RCC 7860 (cell line): ENCODE measurements around the gene ERGIC1.
"Not testable (repeated sequence)": the region's sequence is repeated elsewhere in the genome, so short reads cannot be mapped to it uniquely, and the experiment has no call there.

ENCODE experiments used
- DNase-seq: peaks from one replicate; pipeline ENCODE4 v3.0.0-alpha.2; 2015; ENCODE audit warnings: low spot score
- FAIRE-seq: peaks from 2 replicates; lab custom pipeline; 2012; peaks lifted over from hg19 to GRCh38; lab: Jason Lieb, UNC

ERGIC1 gene

DNA sequence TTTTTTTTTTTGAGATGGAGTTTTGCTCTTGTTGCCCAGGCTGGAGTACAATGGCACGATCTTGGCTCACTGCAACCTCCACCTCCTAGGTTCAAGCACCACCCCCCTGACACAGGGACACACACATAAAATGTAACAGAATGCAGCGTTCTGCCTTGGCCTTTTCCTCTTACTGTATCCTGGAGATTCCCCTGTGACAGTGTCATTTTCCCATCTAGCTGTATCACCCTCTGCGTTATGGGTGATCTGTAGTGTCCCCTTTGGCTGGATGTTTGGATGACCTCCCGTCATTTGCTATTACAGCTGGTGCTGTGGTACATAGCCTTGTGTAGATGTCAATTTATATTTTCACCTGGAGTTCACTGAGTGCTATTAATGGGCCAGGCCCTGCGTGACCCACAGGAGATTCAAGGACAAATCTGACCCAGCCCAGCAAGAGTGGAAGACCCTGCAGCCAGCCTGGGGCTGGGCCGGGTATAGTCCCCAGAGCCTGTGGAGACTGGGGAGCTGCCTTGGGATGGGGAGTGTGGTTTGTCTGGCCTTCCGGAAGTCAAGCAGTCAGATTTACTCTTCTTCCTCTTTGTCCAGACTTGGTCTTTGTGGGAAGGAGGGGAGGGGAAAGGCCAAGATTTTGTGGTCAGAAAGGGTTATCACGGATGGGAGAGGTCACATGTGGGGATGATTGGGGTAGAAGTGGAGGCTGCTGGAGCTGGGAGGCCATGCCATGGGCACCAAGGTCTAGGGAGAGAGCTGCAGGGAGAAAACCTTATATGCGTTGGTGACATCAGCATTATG is 43.6 kb downstream of the ERGIC1 start:
- peak; percentile 77 for FAIRE-seq
- peak; percentile 81 for DNase-seq

DNA sequence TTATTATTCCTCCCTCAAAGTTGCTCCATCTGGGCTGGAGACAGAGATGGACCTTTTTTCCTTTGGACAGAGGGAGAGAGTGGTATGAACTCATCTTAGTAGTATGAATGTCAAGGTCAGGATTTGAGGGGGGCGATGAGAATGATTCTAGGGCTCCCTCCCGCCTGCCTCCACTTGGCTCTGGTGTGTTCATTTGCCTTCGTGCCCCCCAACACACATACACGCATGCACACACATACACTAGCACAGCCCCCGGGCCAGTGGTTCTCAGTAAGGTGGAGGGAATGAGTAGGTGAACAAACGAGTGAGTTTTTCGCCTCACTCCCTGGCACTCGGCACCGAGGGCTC is 44.5 kb downstream of the ERGIC1 start:
- DNase-seq (no peak), FAIRE-seq (no peak)

DNA sequence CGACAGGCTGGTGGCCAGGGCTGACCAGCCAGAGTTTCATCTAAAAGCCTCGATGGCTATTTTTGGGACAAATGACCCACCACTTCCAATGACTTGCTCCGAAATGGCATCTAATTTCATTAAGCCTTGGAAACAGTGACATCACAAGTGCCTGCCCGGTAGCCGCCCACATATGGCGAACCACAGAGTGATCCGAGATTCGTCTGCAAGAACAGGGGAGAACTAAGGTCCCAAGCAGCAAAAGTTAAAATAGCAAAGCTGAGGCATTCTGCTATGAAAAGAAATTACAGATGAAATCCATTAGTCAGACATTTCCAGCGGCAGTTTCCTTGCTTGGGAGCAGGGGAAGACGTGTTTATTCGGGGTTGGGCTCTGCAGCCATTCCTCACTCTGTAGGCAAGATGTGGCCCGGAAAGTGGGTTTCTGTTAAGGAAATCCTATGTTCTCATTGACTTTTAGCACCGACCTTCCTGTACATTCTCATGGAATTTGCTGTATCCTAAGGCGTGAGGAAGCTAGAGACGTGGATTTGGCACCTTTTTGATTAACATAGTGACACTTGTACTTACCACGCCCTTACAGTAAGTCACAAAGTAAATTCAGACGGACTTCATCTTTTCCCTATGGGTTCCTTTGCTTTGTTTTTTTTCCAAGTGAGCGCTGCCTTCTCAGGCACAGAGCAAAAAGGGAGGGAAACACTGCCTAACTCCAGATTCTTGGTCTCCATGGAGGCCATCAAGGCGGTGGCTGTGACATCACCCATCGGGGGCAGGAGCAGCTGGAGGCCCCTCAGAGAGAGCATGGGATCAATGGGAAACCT is 45.1 kb downstream of the ERGIC1 start:
- no peak for FAIRE-seq

DNA sequence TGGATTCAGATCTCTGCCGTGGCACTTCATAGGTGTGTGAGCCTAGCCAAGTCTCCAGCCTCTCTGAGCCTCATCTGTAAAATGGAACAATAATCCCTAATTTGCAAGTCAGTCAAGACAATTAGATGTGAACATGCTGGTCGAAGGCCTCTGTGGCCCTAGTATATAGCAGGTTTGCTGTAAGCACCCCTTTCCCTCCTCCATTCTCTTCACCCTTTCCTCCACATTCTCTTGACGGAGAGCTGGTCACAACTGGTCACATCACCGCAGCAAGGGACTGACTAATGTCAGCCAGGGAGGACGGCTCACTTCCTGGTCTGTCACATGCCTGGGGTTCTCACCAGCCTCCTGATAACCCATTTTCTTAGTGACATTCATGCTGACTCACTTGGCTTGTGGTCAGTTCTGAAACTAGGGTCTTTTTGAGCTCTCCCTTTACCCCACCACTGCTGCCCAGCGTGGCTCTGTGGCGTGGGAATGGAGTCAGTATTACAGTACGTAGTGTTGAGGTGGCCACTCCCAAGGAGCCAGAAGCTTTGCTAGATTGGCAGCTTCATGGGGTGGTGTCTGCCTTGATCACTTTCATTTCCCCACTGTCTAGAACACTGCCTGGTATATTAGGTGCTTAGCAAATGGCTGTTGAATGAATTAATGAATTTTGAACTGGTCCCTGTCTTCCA is 47.8 kb downstream of the ERGIC1 start:
- DNase-seq = peak; percentile 99
- FAIRE-seq = peak; percentile 95

More for the DNA sequence above, 45.1 kb downstream of the ERGIC1 start:
- no peak for DNase-seq

DNA sequence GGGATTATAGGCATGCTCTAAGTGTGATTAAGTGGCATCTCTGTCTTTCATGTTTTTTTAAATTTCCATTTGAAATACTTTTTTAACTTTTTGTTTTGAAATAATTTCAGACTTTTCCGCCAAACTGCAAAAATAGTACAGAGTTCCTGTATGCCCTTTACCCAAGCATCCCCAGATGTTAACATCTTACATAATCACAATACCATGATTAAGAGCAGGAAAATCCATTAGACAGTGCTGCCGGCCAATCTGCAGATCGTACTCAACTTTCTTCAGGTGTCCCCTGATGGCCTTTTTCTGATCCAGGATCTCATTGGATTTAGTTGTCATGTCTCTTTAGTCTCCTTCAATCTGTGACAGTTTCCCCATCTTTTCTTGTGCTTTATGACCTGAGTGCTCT is 49.0 kb downstream of the ERGIC1 start:
- DNase-seq (no peak), FAIRE-seq (no peak)

DNA sequence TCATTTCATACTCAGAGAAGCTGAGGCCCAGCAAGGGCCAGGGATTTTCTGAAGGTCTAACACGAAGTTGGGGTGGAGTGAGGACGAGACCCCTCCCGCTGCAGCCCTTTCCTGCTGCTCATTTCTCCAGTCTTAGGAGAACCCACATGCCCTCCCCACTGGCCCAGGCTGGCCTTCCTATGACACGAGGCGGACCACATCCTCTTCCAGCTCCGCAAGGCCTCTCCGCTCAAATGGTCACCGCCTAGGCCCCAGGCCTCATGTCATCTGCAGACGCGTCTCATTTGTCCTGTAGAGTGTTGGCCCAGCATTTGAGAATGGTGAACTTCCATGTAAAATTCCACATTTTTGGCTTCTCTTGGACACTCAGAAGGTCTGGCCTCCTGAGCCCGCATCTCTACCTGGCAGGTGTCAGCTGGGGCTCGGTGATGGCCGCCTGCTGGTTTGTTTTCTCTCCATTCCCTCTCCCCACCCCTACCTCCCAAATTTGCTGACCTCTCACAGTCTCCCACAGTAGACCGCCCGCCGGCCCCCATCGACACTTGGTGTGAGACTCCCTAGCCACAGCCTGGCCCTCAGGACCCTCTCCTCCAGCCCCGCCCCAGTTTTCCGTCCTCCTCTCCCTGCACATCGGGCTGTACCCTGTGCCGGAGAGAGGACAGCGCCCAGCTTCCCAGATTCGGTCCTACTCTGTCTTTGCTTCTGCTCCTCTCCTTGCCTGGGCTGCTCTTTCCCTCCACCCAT is 51.7 kb downstream of the ERGIC1 start:
- no peak for DNase-seq
- FAIRE-seq = no peak

DNA sequence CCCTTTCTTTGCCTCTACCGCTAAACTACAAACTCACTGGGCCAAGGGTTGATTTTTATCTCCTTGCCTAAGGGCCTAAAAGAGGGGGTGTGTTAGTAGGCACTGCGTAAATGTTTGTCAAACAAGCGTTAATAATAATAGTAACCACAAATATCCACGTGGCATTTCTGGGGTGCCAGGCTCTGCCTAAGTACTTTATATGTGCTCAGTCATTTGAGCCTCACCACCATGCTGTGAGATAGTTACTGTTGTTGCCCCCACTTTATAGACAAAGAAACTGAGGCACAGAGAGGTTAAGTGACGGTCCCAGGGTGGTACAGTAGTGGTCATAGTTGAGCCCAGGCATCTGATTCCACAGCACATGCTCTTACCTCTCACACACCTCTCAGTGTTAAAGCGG is 52.4 kb downstream of the ERGIC1 start:
- no peak for DNase-seq
- no peak for FAIRE-seq

DNA sequence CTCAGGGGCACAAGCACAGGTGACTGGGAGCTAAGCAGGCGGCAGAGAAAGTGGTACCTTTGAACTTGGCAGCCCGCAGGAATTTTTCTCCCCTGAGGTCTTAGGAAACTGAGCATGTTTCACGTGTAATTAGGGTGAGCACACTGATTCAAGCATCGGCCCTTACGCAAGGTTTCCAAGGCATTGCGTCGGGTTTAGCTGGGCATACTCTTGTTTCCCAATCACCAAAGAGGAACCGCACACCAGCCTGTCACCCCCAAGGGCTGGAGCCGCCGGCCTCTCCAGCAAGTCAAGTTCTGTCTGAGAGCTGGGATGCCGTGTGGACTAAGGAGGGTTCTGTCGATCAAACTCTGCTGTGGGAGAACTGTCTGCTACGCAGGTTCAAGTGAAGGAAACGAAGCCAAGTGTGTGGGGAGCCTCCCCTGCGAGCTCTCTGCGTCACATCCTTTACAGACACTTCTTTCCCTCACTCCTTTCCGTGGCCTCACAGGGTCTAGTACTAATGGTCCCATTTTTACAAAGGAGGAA is 53.0 kb downstream of the ERGIC1 start:
- FAIRE-seq (no peak), DNase-seq (peak; percentile 44)

DNA sequence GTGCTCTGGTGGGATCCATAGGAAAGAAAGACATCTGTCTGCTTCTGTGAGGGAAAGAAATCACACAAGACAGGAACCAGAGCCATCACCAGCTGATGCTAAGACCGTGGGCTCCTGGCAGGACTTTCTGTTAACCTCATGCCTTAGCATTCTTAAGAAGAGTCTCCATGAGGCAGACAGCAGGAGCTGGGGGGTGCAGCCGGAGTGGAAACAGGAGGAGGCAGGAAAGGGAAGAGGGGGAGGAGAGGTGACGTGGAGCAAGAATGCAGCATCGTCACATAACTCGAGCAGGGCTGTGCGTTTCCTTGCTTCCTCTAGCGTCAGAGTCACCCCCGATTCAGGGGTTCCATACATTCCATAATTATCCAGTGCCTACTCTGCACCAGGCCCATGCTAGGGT is 53.6 kb downstream of the ERGIC1 start:
- DNase-seq (no peak), FAIRE-seq (no peak)

DNA sequence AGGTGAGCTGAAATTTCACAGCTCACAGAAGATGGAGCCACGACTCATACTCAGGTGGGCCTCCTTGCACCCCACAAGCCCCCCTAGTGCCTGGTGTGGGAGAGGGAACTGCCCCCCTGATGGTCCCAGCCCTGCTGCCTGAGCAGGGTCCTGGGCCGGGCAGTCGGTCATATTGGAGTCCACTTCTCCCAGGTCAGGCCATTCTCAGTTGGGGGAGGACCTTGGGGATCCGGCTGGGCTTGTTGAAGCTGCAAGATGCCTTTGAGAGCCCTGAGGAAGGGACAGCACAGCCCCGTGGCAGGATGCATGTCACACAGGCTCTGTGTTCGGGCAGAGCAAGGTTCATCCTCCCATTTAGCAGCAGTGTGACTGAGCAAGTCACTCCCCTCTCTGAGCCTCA is 56.6 kb downstream of the ERGIC1 start:
- no peak for FAIRE-seq
- DNase-seq = no peak

DNA sequence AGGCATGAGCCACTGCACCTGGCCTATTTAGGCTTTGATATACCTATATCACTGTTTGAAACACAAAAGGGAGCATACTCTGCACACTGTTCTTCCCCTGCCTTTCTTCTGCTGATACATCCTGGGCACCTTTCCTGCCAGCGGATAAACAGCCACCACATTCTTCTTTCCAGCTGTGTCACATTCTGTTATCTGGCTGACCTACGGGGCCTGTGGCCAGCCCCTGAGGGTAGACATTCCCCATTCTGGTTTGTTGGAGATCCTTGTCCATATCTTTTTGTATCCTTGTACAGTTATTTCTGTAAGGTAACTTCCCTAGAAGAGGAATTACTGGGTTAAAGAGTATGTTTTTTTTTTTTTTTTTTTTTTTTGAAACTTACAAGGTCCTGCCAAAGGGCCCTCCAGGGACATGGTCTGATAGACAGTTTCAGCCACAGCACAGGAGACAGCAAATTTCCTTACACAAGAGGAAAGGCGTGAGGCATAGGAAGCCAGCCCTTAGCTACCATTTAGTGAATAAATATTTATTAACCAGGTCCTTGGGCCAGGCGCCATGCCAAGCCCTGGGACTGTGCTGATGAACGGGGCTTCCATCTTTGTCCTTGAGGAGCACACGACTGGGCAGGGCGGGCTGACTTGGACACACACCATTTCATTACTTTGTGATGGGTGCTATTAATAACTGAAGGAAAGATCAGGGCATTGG is 57.8 kb downstream of the ERGIC1 start:
- FAIRE-seq = no peak
- DNase-seq = peak; percentile 37

DNA sequence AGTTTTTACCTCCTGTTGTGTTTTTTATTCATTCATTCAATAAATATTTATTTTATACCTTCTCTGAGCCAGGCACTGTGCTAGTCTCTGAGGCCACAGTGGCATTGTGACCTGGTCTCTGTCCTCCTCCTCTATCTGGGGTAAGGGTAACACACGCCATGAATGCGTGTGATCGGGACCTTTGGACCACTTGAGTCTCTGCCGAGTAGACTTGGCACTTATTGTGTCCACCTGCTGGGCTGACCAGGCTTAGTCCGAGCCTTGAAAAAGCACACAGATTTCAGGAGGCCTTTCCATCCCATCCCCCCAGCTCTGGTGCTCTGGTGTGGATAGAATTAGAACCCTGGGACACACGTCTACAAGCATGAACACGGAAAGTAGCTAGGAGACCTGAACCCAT is 58.7 kb downstream of the ERGIC1 start:
- FAIRE-seq = no peak
- no peak for DNase-seq

DNA sequence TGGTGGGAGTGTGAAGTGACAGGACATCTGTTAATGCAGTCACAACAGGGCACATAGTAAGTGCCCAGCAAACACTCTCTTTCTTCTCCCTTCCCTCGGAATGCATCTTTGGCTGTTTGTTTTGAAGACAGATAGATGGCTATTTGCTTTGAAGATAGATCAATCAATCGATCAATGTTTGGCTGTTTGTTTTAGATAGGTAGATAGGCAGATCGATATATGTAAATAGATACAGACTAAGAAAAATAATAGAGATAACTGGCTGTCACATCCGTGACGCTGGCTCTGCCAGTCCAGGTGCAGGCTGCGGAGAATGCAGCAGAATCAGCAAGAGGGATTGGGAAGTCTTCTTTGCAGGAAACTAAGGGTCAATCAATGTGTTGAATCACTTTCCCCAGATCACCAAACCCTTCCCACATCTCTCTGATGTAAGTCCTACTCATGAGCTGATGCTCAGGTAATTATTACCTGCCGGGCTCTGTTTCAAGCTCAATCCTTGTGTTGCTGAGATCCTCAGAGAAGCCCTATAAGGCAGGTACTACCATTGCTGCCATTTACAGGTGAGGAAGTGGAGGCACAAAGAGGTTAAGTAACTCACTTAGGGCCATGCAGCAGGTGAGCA is 60.8 kb downstream of the ERGIC1 start:
- DNase-seq (no peak), FAIRE-seq (no peak)

DNA sequence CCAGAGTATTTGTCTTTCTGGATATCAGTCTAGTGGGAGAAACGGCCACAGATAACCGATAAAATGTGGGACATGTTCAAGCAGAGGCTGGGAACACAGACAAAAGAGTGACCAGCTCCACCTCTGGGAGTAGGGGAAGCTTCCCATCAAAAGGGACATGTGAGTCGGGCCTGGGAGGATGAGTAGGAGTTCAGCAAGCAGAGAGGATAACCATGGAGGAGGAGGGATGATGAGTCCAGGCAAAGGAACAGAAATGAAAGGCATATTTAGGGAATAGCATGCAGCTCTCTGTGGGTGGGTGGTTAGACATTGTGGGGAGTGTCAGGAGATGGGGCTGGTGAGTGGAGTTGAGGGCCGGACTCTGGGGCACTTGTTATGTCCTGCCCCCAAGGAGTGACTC is 61.5 kb downstream of the ERGIC1 start:
- DNase-seq (no peak), FAIRE-seq (no peak)

DNA sequence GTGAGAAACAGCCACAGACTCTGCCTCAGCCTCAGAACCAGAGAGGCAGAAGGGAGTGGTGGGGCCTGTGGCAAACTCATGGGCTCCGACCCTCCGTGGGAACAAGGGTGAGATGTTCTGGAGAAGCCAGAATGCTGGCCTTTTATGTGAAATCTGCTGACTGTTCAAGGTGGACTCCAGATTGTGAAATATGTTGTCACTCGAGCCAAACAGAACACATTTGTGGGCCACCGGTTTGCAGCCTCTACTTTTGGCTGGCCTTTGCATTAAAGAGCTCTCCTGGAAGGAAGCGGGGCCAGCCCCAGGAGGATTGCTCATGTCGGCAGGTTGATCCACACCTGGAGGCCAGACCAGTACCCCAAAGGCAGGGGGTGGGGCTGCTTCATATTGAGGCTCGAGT is 62.4 kb downstream of the ERGIC1 start:
- no peak for FAIRE-seq

DNA sequence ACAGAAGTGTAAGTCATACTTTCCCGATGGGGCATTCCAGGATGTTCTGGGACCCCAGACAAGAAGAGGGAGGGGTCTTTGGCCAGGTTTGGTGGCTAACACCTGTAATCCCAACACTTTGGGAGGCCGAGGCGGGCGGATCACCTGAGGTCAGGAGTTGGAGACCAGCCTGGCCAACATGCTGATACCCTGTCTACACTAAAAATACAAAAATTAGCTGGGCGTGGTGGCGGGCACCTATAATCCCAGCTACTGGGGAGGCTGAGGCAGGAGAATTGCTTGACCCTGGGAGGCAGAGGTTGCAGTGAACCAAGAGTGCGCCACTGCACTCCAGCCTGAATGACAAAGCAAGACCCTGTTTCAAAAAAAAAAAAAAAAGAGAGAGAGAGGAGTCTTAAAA is 63.0 kb downstream of the ERGIC1 start:
- not testable (repeated sequence) for FAIRE-seq, DNase-seq

More for the DNA sequence above, 62.4 kb downstream of the ERGIC1 start:
- no peak for DNase-seq

DNA sequence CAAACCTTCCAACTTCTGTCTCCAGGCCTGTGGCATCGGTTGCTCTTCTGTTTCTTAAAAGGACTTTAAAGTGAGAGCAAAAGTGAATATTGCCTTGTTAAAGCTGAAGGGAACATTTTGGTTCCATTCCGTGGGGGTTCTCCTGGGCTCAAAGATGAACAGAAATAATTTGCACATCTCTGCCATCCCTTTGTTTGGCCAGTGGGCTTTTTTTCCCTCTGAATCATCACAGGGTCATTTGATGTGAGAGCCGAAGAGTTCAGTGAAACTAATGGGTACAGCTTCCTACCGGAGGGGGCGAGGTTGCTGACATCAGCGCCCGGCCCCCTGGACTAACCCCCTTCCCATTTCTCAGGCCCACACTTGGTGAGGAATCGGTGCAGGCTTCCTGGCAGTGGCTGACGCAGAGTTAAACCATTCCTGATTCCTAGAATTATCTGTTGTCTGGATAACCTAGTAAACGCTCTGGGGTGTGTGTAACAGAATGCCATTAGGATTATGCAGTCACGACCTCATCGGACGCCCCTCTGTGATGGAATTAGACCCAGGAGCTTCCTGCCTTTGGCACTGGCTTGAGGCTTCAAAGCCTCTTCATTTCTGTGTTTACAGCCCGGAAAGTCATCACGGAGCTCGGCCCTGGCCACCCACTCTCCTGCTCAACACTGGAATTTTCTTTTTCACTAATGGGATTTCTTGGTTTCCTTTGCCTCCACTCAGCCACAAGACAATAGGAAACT is 63.6 kb downstream of the ERGIC1 start:
- DNase-seq (peak; percentile 95), FAIRE-seq (peak; percentile 72)

DNA sequence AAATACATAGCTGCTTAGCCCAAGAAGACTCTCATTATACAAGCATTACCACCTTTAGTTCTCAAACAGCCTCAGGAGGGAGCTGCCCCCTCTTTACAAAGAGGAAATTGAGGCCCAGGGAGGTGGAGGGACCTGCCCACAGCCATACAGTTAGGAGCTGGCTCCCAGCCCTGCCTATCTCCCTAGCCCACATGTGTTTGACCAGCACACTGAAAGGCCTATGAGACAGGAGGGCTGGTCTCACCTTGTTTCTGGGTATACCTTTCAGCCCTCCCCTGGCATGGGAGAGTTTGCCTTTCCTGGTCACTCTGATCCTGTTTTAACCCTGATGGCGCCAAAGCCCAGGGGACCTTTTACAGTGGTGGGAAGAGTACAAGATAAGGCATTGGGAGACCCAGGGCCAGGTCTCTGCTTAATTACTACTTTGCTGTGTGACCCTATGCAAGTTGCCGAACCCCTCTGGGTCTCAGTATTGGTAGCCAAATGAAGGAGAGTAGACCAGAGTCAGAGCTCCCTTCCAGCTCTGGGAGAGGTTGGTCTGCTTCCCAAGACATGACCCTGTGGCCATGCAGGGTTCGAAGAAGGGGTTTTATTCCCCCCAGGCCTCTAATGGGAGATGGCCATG is 64.3 kb downstream of the ERGIC1 start:
- FAIRE-seq = no peak
- no peak for DNase-seq
